Measurements from ENCODE around the gene TREML1. TPM values are rescaled to one million over a fixed set of nuclear protein-coding genes. Genes with fewer than 3 reads are reported as not detected.
A peak's percentile ranks its signal among the peaks of the same experiment; 100 is the strongest.
"Not testable (repeated sequence)": the region's sequence is repeated elsewhere in the genome, so short reads cannot be mapped to it uniquely, and the experiment has no call there.

Gene TREML1
- under 1 TPM; 0.53 to 0.88 (median 0.85) TPM for polyA plus RNA-seq (ENCODE audit: insufficient read length in 3 of 3)
- long read RNA-seq, donor 1: 0 reads
- long read RNA-seq, donor 2: 0 reads
- long read RNA-seq, donor 3: 0 reads
- long read RNA-seq, donor 4, partial matches to known transcripts: 0 of 1 reads
- long read RNA-seq, donor 4, other reads (novel, unspliced or antisense): 0 of 1 reads
- long read RNA-seq, donor 5, partial matches to known transcripts: 0 of 1 reads
- long read RNA-seq, donor 5, other reads (novel, unspliced or antisense): 0 of 1 reads
- long read RNA-seq, donor 6: 0 reads
- long read RNA-seq, donor 7, partial matches to known transcripts: 0 of 1 reads
- long read RNA-seq, donor 7, other reads (novel, unspliced or antisense): 0 of 1 reads
- long read RNA-seq, donor 8, partial matches to known transcripts: 0 of 1 reads
- long read RNA-seq, donor 8, other reads (novel, unspliced or antisense): 0 of 1 reads
- long read RNA-seq, donor 9: 0 reads
- long read RNA-seq, donor 10: 0 reads
- long read RNA-seq, donor 11: 0 reads
- long read RNA-seq, donor 12, partial matches to known transcripts: 0 of 2 reads
- long read RNA-seq, donor 12, other reads (novel, unspliced or antisense): 0 of 2 reads
- long read RNA-seq, donor 13: 0 reads
- long read RNA-seq, donor 14, partial matches to known transcripts: 0 of 1 reads
- long read RNA-seq, donor 14, other reads (novel, unspliced or antisense): 0 of 1 reads
- long read RNA-seq, donor 15, partial matches to known transcripts: 0 of 1 reads
- long read RNA-seq, donor 15, other reads (novel, unspliced or antisense): 0 of 1 reads
- long read RNA-seq, donor 16: 0 reads

- no peak for DNase-seq
These were observed at the start of gene TREML1 for GRCh38 chr6:41153992-41154625. Gene TREML1 (minus strand): TSS chr6:41154347. CDS start chr6:41154288, 59 bp downstream.

GRCh38 chr6:41201764-41202173 lies 47.6 kb upstream of the TREML1 start:
- DNase-seq: no peak

DNA sequence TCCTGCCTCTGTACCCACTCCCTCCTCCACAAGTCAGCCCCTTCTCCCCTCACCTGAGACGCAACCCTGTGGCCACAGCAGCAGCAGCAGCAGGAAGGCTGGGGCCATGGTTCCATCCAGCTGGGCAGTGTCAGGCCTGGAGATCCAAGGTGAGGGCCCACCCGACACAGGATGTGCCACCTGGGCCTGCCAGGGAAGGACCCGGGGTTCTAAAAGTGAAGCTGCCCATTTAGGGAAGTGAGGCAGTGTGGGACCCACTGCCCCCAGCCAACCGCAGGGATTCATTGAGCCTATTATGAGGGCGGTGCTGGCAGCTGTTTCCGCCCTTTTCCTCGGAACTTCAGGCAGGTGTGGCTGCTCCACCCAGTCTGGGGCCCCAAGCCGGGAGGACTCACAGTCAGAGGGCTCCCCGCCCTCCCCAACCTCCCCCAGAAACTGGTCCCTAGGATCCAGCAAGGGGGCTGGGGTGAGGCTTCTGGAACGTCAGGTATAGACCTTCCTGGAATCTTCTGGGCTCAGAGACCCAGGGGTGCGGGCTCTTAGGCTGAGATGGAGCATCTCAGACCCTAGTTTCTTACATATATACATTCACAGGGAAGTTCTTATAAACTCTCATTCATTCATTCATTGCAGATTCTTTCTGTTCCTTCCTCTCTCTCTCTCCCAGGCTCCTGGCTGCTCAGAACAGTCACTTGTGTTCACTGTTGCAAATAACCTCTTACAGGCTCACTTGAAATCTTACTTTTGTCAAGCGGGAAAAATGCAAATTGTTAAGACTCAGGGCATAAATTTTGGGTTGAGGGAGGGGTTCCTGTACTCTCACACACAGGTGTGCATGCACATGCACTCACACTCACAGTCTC lies 47.0 kb upstream of the TREML1 start, which contains the start of gene TREML2:
TREML2 (minus strand) TSS at position 249 of the 863 bp plus-strand sequence; CDS start at position 108, 141 bp downstream.
- no peak for DNase-seq

- no peak for DNase-seq
These were observed 46.3 kb upstream of the TREML1 start for GRCh38 chr6:41200296-41200900.

DNA sequence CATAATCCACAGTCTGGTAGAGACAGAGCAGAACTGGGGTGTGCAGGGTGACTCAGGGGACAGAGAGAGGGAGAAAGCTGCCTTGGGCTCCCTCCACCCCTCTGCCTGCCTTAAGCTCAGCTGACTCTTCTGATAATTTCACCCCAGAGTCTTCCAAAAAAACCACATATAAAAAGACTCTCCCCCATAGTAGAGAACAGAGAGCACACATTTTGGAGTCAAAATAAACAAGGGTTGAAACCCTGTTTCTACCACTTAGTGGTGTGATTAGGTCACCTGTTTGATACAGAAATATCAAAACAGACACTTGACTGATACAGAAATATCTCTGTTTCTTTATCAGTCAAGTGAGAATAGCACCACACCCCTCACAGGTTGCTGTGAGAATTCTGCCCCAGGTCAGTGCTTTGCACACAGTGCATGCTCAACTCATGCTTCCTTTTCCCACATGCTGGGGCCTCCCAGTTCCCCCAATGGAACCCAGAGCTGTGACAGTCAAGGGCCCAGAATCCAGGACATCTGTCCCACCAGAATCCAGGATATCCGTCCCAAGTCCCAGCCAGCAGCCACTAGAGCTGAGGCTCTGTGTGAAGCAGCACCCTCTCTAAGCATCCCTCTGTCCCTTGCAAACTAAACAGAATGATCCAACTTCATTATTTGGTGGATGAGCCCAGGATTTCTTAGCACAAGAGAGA lies 45.6 kb upstream of the TREML1 start:
- no peak for DNase-seq

- DNase-seq: no peak
These were observed 43.1 kb upstream of the TREML1 start for GRCh38 chr6:41197234-41197633.

DNA sequence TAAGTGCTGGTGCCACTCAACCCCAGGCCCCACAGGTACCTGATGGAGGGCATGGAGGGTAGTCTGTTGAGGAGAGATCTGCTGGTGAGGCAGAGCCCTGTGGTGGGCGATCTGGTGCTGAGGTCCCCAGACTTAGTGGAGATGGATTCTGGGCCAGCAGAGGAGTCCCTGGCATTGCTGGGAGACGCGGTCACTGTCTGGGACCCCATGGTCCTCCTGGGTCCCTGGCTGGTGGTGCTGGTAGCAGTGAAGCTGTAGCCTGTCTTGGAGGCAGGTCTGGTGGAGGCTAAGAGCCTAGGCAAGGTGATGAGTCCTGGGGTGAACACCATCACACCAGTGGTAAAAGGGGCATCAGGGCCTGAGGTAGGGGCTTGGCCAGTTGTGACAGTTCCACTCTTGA lies 40.2 kb upstream of the TREML1 start:
- DNase-seq: no peak

DNA sequence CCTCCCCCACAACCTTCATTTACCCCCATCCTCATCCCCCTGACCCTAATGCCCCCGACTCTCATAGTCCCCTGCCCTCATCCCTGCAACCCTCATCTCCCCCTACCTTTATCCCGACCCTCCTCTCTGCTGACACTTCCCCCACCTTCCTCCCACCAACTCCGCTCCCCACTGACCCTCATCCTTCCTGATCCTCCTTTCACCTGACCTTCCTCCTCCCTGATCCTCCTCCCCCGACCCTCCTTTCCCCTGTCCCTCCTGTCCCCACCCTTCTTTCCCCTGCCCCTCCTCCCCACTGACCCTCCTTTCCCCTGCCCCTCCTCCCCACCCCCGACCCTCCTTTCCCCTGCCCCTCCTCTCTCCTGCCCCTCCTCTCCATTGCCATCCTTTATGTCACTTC lies 39.7 kb upstream of the TREML1 start:
- DNase-seq: no peak

DNA sequence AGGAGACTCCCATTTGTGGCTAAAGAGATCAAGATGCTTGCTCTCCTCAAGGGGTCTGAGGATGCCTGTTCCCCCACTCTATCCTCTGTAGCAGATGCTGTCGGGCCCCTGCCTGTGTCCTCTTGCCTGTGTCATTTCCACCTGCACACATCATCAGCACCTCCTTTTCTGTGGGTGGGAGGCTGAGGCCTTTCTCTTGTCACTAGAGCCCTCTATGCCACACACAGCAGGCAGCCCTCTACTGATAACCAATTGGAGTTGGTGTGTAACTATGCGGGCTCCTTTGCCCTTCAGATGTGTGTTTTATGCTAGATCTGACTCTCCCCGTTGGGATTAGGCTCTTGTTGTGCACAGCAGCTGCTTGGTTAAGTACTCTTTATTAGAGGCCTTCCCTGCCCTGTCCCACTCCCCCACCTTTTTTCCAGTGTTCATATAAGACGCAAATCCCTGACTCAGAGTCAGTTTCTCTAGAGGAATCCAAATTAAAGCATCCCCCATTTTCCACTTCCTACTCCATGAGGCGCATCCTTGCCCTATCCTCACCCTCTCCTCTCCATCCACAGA lies 39.1 kb upstream of the TREML1 start:
- no peak for DNase-seq

- no peak for DNase-seq
These were observed 37.4 kb upstream of the TREML1 start for GRCh38 chr6:41191569-41191968.

DNA sequence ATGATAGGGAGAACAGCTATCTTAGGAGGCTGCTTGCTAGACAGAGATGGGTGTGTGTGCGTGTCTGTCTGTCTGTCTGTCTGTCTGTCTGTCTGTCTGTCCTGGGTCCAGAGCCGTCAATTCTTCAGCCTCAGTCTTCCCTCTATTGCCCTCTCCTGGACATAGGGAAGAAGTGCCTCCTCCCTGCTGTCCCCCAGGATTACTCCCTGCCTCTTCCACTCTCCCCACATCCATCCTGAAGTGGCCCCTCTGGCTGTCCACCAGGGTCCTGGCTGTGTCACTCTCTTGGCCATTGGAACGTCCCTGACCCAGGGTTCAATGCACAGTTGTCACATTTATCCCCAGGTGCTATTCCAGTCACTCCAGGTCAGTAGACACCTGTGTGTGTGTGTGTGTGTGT lies 36.6 kb upstream of the TREML1 start:
- no peak for DNase-seq

GRCh38 chr6:41189967-41190366 lies 35.8 kb upstream of the TREML1 start:
- no peak for DNase-seq

GRCh38 chr6:41189046-41189445 lies 34.9 kb upstream of the TREML1 start:
- DNase-seq: not testable (repeated sequence)

GRCh38 chr6:41187924-41188886 lies 34.1 kb upstream of the TREML1 start:
- no peak for DNase-seq

DNA sequence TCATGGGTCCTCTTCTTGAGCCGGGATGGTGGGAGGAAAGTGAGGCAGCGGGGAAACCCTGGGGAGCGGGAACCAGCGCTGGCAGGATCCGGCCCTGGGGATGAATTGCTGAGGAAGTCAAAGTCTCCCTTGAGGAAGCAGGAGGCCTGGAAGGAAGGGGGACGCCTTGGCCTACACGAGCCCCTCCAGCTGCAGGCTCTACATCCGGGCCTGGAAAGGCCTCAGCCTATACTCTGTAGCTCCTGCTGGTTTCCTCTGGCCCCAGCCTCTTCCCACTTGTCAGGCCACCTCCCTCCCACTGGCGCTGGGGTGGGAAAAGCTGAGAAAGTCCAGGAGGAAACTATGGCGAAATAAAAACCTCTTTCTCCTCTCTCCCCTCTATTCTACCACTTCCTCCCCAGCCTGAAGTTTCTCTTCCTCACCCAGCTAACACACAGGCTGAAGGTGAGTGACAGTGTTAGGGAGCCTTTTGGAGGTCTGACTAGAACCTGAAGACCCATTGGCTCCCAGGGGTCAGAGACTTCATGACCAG lies 31.9 kb upstream of the TREML1 start:
- no peak for DNase-seq

- no peak for DNase-seq
These were observed 30.6 kb upstream of the TREML1 start for GRCh38 chr6:41184761-41185160.

DNA sequence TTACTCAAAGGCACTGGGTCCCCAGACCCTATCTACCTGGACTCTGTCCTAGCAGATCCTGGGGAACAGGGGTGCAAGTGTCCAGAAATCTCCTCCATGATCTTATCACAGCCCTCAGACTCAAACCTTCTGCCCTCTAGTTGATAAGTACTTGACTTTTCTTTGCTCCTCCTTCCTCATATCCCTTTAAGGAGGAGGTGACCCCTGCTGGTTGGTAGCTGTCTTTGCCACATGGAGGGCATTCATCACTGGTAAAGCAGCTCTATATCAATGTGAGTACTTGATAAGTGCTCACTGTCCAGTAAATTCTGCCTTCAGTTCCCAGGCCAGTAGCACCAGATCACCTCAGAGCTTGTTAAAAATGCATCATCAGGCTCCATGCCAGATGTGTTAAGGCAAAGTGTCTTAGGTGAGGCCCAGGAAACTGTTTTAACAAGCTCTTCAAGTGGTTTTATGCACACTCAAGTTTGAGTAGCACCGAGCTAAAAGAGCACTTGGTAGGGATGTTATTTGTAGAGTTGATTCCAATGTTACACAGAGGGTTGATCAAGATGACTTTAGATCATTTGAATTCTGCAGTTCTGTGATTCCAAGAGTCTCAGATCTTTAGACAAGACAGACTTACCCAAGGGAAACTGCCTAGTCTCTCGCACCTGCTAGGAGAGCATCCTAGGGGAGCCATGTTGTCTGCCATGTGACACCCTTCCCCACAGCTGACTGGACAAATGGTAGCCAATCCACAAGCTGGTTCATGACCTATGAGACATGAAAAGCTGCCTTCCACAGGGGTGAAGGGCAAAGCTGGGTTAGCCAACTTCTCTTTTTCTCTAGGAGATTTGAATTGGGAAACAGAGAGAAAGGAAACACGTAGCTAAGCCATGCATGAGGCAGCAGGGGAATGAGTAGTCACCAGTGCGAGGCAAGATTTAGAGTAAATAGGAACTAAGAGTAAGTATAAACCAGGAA lies 28.2 kb upstream of the TREML1 start:
- peak; percentile 33 for DNase-seq
